K562 (cell line): Measurements from ENCODE around the gene NCBP2.

ENCODE experiments used
- CLOCK ChIP-seq: fragments of 250-450 bp; sonication (Bioruptor Pico); IDR thresholded peaks from 2 replicates; pipeline ENCODE4 v1.4.0; 2020; ENCODE audit warnings: mild to moderate bottlenecking, moderate library complexity, borderline replicate concordance
- EHMT2 ChIP-seq: fragments of 450-650 bp; IDR thresholded peaks from 2 replicates; pipeline ENCODE4 v1.6.1; 2018; ENCODE audit warnings: antibody characterized with exemption
- EZH2 ChIP-seq: IDR thresholded peaks from 2 replicates; pipeline ENCODE4 v1.6.1; 2012; ENCODE audit warnings: low read depth, mild to moderate bottlenecking, inconsistent platforms, low read length, borderline replicate concordance
- NRF1 ChIP-seq, 2 experiments: fragments of 450-650 bp; IDR thresholded peaks in 1 of 2; conservative IDR thresholded peaks in 1 of 2; 2 replicates each; pipeline ENCODE4 v1.6.1; 2014; ENCODE audit warnings: mild to moderate bottlenecking in 2 of 2
- STAG1 ChIP-seq: sonication (generic); formaldehyde crosslinking; IDR thresholded peaks from 2 replicates; pipeline ENCODE4 v1.5.0; 2020; ENCODE audit warnings: missing genetic modification reagents, borderline replicate concordance
- ZSCAN29 ChIP-seq: fragments of 450-650 bp; IDR thresholded peaks from 2 replicates; pipeline ENCODE4 v1.6.1; 2017

GRCh38 chr3:196920733-196921132 lies 21.6 kb downstream of the NCBP2 start:
- no peak for TF ChIP-seq EZH2
- no peak for TF ChIP-seq CLOCK (CRISPR knock-in tag)
- TF ChIP-seq NRF1 (conservative IDR thresholded peaks at IDR 0.05 in 1 of 2, IDR thresholded peaks at IDR 0.05 in 1 of 2) = no peak
- TF ChIP-seq STAG1 = no peak
- TF ChIP-seq ZSCAN29 = no peak
- no peak for TF ChIP-seq EHMT2
